Trophoblast cell (in vitro differentiated cells and primary cell): ENCODE results near the gene RAB31.

Experiments
- DNase-seq, 2 donors: peaks; one replicate each; pipeline ENCODE4 v3.0.0-alpha.2; 2016
- H2AFZ ChIP-seq: 2 replicates; pipeline ENCODE4 v1.6.1; 2013; ENCODE audit warnings: low read length, moderate library complexity, mild to moderate bottlenecking; ENCODE audit not compliant: insufficient read depth, poor library complexity
- H2AK5ac ChIP-seq: 2 replicates; pipeline ENCODE4 v1.6.1; 2013; ENCODE audit warnings: mild to moderate bottlenecking, low read length
- H2BK120ac ChIP-seq: 2 replicates; pipeline ENCODE4 v1.6.1; 2013; ENCODE audit warnings: low read length, mild to moderate bottlenecking, moderate library complexity; ENCODE audit not compliant: insufficient read depth, poor library complexity
- H2BK12ac ChIP-seq: 2 replicates; pipeline ENCODE4 v1.6.1; 2013; ENCODE audit warnings: mild to moderate bottlenecking, low read length, moderate library complexity
- H2BK5ac ChIP-seq: 2 replicates; pipeline ENCODE4 v1.6.1; 2013; ENCODE audit warnings: low read length, low read depth, moderate library complexity, mild to moderate bottlenecking; ENCODE audit not compliant: poor library complexity
- H3K14ac ChIP-seq: 2 replicates; pipeline ENCODE4 v1.6.1; 2013; ENCODE audit warnings: mild to moderate bottlenecking, low read length
- H3K18ac ChIP-seq: 2 replicates; pipeline ENCODE4 v1.6.1; 2013; ENCODE audit warnings: mild to moderate bottlenecking, low read length
- H3K23ac ChIP-seq: 2 replicates; pipeline ENCODE4 v1.6.1; 2013; ENCODE audit warnings: low read length
- H3K27ac ChIP-seq: 2 replicates; pipeline ENCODE4 v1.5.1; 2013; ENCODE audit warnings: low read depth, mild to moderate bottlenecking, inconsistent platforms, low read length, moderate library complexity
- H3K27me3 ChIP-seq: 2 replicates; pipeline ENCODE4 v1.6.1; 2013; ENCODE audit warnings: inconsistent platforms, mild to moderate bottlenecking, low read length, moderate library complexity; ENCODE audit not compliant: insufficient read depth
- H3K36me3 ChIP-seq, 2 experiments: 1 replicate in 1 of 2; 2 replicates in 1 of 2; pipeline ENCODE4 v1.6.1; 2013; ENCODE audit warnings: low read length in 2 of 2, mild to moderate bottlenecking in 2 of 2, moderate library complexity in 1 of 2; ENCODE audit not compliant: insufficient read depth in 2 of 2, control insufficient read depth in 1 of 2
- H3K4ac ChIP-seq: 2 replicates; pipeline ENCODE4 v1.6.1; 2013; ENCODE audit warnings: low read depth, mild to moderate bottlenecking, low read length, moderate library complexity
- H3K4me1 ChIP-seq, 2 experiments: 1 replicate in 1 of 2; 2 replicates in 1 of 2; pipeline ENCODE4 v1.6.1; 2013; ENCODE audit warnings: low read length in 2 of 2, mild to moderate bottlenecking in 2 of 2, moderate library complexity in 1 of 2; ENCODE audit not compliant: insufficient read depth in 2 of 2, control insufficient read depth in 1 of 2
- H3K4me2 ChIP-seq: 2 replicates; pipeline ENCODE4 v1.6.1; 2013; ENCODE audit warnings: inconsistent platforms, mild to moderate bottlenecking, low read length, moderate library complexity
- H3K4me3 ChIP-seq: 2 replicates; pipeline ENCODE4 v1.5.1; 2013; ENCODE audit warnings: mild to moderate bottlenecking, low read depth, low read length, inconsistent platforms
- H3K79me1 ChIP-seq: one replicate; pipeline ENCODE4 v1.6.1; 2013; ENCODE audit warnings: low read length
- H3K79me2 ChIP-seq: 2 replicates; pipeline ENCODE4 v1.6.1; 2013; ENCODE audit warnings: low read length, mild to moderate bottlenecking; ENCODE audit not compliant: control insufficient read depth, insufficient read depth, poor library complexity
- H3K9ac ChIP-seq: 2 replicates; pipeline ENCODE4 v1.6.1; 2013; ENCODE audit warnings: mild to moderate bottlenecking, low read length
- H3K9me3 ChIP-seq: 2 replicates; pipeline ENCODE4 v1.6.1; 2013; ENCODE audit warnings: low read depth, mild to moderate bottlenecking, control low read depth, inconsistent platforms, low read length; ENCODE audit not compliant: insufficient read depth
- H4K12ac ChIP-seq: 2 replicates; pipeline ENCODE4 v1.6.1; 2013; ENCODE audit warnings: low read depth, mild to moderate bottlenecking, low read length, moderate library complexity
- H4K8ac ChIP-seq: 2 replicates; pipeline ENCODE4 v1.6.1; 2013; ENCODE audit warnings: low read depth, mild to moderate bottlenecking, low read length, moderate library complexity
- H4K91ac ChIP-seq: one replicate; pipeline ENCODE4 v1.6.1; 2013; ENCODE audit warnings: low read depth, mild to moderate bottlenecking, low read length, moderate library complexity
- WGBS: extraction: QIAGEN DNeasy Blood & Tissue Kit; methylation state at CpG from one replicate; pipeline ENCODE4 v1.1.7; 2013; ENCODE audit warnings: missing lambda C conversion rate; ENCODE audit not compliant: insufficient read length, insufficient coverage; ENCODE audit errors: extremely low coverage; 5-methylcytosine and 5-hydroxymethylcytosine counted together

Gene RAB31

DNA sequence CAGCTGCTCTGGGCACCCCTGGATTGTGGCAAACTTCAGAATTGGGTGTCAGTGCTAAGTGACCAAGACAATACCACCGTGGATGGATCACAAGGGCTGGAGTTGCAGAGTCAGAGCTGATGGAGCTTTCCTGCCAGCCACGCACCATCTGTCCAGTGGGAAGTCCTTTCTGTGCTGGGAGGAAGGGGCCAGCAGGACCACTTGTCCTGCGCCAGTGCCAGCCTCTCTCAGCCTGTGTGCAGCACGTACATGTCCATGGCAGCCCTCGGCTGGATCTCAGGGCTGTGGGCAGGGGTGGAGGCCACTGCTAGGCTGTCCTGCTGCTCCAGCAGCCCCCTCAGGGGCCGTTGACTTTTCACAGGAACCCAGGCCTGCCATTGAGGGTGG, 33.3 kb downstream of the RAB31 start:
- Histone ChIP-seq H3K9ac (no peak overlapping the region), H2BK120ac (no peak overlapping the region), H3K27me3 (no peaks in the 10 kb centered on the region), H3K14ac (peak overlapping the region; percentile 36), H3K36me3 (peaks cover 11 to 16% of the 10 kb centered on the region in 2 experiments), H4K8ac (peak overlapping the region; percentile 41), H3K18ac (peak overlapping the region; percentile 89), H3K4me3 (no peak overlapping the region), H3K79me2 (peaks cover 17% of the 10 kb centered on the region), H3K23ac (no peak overlapping the region), H4K12ac (no peak overlapping the region), H3K4me2 (no peak overlapping the region), H3K27ac (peak overlapping the region; percentile 82), H4K91ac (peak overlapping the region; percentile 30), H3K4me1 (peaks cover 23 to 31% of the 10 kb centered on the region in 2 experiments), H3K9me3 (no peaks in the 10 kb centered on the region), H2BK12ac (peak overlapping the region; percentile 67), H2AFZ (no peak overlapping the region), H3K4ac (peak overlapping the region; percentile 71), H2BK5ac (peak overlapping the region; percentile 60), H2AK5ac (peak overlapping the region; percentile 72), H3K79me1 (peaks cover 9% of the 10 kb centered on the region)
- DNase-seq = no peak
- WGBS = no CpG with 5 or more reads among the region's 6 CpGs

DNA sequence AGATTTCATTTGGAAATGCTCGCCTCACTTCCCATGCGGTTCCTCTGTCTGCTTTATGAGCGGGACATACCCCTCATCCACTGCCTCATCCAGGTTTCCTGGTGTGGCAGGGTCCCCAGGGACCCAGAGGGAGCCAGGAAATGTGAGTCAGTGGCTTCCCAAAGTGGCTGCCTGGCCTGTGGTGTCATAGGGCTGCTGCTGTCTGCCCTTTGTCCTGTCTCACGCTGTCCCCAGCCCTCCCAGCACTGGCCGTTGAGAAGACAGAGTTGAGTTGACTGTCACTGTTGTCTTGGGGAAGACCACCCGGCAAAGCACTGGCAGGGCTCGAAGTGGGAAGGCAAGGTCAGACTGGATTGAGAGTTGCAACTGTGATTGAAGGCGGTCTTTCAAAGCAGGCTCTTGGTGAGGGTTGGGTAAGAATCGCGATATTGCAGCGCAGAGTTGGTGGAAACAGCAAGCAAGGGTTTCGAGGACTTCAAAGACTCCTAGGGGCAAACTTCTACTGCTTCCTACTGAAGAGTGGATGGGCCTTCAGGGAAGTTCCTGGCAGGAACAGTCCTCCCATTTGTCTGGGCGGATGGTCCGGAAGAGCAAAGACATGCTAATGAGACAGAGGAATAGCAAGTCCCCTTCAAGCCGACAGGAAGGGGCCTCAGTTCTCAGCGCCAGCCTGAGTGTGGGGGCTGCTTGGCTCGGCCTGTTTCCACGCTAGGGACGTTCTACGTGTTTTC, 33.9 kb downstream of the RAB31 start:
- H4K8ac ChIP-seq = peak overlapping the region; percentile 41
- H3K4me1 ChIP-seq = peaks cover 23 to 31% of the 10 kb centered on the region in 2 experiments
- H3K27ac ChIP-seq = peak overlapping the region; percentile 82
- DNase-seq = peak in 1 of 2 donors; percentile 19
- no peak overlapping the region for H2AK5ac ChIP-seq
- no peaks in the 10 kb centered on the region for H3K27me3 ChIP-seq
- no peak overlapping the region for H3K23ac ChIP-seq
- peaks cover 17% of the 10 kb centered on the region for H3K79me2 ChIP-seq
- H2BK12ac ChIP-seq = no peak overlapping the region
- H2BK5ac ChIP-seq = peak overlapping the region; percentile 60
- no peak overlapping the region for H2AFZ ChIP-seq
- H3K18ac ChIP-seq = peak overlapping the region; percentile 89
- no CpG with 5 or more reads among the region's 20 CpGs for WGBS
- peak overlapping the region; percentile 30 for H4K91ac ChIP-seq
- H3K14ac ChIP-seq = peak overlapping the region; percentile 16
- peaks cover 9% of the 10 kb centered on the region for H3K79me1 ChIP-seq
- H3K4me2 ChIP-seq = peak overlapping the region; percentile 17
- H2BK120ac ChIP-seq = no peak overlapping the region
- H3K9me3 ChIP-seq = no peaks in the 10 kb centered on the region
- peak overlapping the region; percentile 71 for H3K4ac ChIP-seq
- peaks cover 11 to 16% of the 10 kb centered on the region in 2 experiments for H3K36me3 ChIP-seq
- no peak overlapping the region for H4K12ac ChIP-seq
- no peak overlapping the region for H3K9ac ChIP-seq
- H3K4me3 ChIP-seq = no peak overlapping the region

DNA sequence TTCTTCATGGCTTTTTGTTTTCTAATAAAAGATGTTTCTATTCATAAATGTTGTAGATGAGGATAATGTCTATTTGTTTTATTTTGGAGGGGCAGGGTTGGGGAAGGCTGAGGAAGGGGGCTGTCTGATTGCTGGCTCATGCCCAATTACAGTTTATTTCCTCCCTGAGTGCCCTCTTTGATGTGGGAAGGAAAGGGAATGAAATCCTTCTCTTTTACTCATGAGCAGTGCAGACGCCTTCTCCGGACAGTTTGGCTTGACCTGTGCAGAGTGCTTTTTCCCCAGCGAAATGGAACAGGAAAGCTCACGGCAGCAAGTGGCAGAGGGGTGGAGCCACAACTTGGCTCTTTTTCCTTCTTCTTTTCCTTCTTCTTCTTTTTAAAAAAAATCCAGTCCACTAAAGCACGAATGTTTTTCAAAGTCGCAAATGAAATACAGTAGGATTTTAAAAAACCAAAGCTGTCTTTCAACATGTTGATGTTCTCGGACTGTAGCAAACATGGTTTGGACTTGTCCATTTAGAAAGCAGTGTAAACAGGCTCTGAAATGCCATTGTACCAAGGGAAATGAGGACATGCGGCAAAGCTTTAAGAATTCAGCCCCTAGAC, 34.5 kb downstream of the RAB31 start:
- H3K4ac ChIP-seq = no peak overlapping the region
- no peak overlapping the region for H2AK5ac ChIP-seq
- no CpG with 5 or more reads among the region's 8 CpGs for WGBS
- peaks cover 17% of the 10 kb centered on the region for H3K79me2 ChIP-seq
- H3K36me3 ChIP-seq = peaks cover 11 to 16% of the 10 kb centered on the region in 2 experiments
- no peak overlapping the region for H2BK5ac ChIP-seq
- no peak overlapping the region for H3K9ac ChIP-seq
- H3K27me3 ChIP-seq = no peaks in the 10 kb centered on the region
- peak overlapping the region; percentile 82 for H3K27ac ChIP-seq
- no peak overlapping the region for H4K12ac ChIP-seq
- H4K8ac ChIP-seq = no peak overlapping the region
- H3K4me1 ChIP-seq = peaks cover 23 to 31% of the 10 kb centered on the region in 2 experiments
- H3K4me3 ChIP-seq = no peak overlapping the region
- no peak overlapping the region for H2AFZ ChIP-seq
- H3K9me3 ChIP-seq = no peaks in the 10 kb centered on the region
- peaks cover 9% of the 10 kb centered on the region for H3K79me1 ChIP-seq
- no peak overlapping the region for H3K14ac ChIP-seq
- H3K23ac ChIP-seq = peak overlapping the region; percentile 45
- no peak overlapping the region for H3K18ac ChIP-seq
- H2BK12ac ChIP-seq = no peak overlapping the region
- H2BK120ac ChIP-seq = no peak overlapping the region
- H3K4me2 ChIP-seq = peak overlapping the region; percentile 17
- H4K91ac ChIP-seq = no peak overlapping the region
- DNase-seq = no peak

DNA sequence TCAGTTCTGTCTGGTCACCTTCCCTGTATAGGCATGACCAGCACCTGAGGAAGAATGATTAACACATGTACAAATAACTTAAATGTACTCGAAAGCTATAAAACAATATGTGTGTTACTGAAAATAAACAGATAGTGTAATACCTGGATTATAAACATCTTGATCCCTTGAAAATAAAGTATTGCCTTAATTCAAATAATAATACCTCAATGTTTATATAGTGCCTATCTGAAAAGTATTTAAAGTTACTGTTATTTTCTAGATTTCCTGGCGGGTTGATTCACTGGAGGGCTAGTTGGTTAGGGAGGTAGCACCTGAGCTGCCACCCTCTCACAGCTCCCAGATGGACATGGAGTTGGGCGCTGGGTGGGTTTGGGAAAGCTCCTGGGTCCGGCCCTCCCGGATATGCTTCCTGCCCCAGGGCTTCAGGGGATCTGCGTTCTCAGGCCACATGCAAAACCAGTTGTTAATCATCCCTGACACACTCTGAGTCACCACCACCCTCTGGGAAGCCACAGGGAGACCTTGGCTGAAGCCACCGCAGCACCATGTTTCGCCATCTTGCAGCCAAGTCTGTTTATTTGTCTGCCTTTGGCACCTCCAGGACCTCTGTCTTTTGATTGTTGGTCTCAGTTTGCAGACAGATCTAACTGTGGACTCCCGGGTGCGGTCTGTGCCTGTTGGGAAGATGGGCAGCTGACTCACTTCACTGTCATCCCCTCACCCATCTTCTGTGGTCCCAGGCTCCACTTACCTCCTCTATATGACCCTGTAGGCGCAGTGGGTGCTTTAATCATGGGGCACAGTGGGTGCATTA, 35.3 kb downstream of the RAB31 start:
- Histone ChIP-seq H3K14ac (no peak overlapping the region), H2AFZ (no peak overlapping the region), H3K79me2 (peaks cover 10% of the 10 kb centered on the region), H2AK5ac (no peak overlapping the region), H2BK5ac (no peak overlapping the region), H3K27me3 (no peaks in the 10 kb centered on the region), H2BK12ac (no peak overlapping the region), H3K9me3 (no peaks in the 10 kb centered on the region), H4K12ac (no peak overlapping the region), H3K23ac (no peak overlapping the region), H3K27ac (peak overlapping the region; percentile 62), H4K8ac (no peak overlapping the region), H4K91ac (peak overlapping the region; percentile 8), H3K36me3 (peaks cover 6 to 13% of the 10 kb centered on the region in 2 experiments), H3K4me2 (peak overlapping the region; percentile 33), H3K4me3 (no peak overlapping the region), H2BK120ac (no peak overlapping the region), H3K4ac (no peak overlapping the region), H3K4me1 (peaks cover 20 to 26% of the 10 kb centered on the region in 2 experiments), H3K79me1 (peaks cover 9% of the 10 kb centered on the region), H3K18ac (peak overlapping the region; percentile 16), H3K9ac (no peak overlapping the region)
- DNase-seq = peak; percentile 88 to 92
- no CpG with 5 or more reads among the region's 11 CpGs for WGBS
